BLaER1 (cell line): ENCODE data around the gene EME2.

Experiments used
- H3K27ac ChIP-seq: shearing (Covaris generic); formaldehyde crosslinking; 2 replicates; pipeline ENCODE4 v1.8.1; 2022
- H3K27me3 ChIP-seq: shearing (Covaris generic); formaldehyde crosslinking; 2 replicates; pipeline ENCODE4 v1.8.1; 2022
- H3K36me3 ChIP-seq: shearing (Covaris generic); formaldehyde crosslinking; 2 replicates; pipeline ENCODE4 v1.8.1; 2022
- H3K4me1 ChIP-seq: shearing (Covaris generic); formaldehyde crosslinking; 2 replicates; pipeline ENCODE4 v1.8.1; 2022
- H3K4me2 ChIP-seq: shearing (Covaris generic); formaldehyde crosslinking; 2 replicates; pipeline ENCODE4 v1.8.1; 2022
- H3K4me3 ChIP-seq: shearing (Covaris generic); formaldehyde crosslinking; 2 replicates; pipeline ENCODE4 v1.8.1; 2022
- H3K9ac ChIP-seq: shearing (Covaris generic); formaldehyde crosslinking; 2 replicates; pipeline ENCODE4 v1.8.1; 2022
- H3K9me3 ChIP-seq: shearing (Covaris generic); formaldehyde crosslinking; 2 replicates; pipeline ENCODE4 v1.8.1; 2022
- H4K20me1 ChIP-seq: shearing (Covaris generic); formaldehyde crosslinking; 2 replicates; pipeline ENCODE4 v1.8.1; 2022
- Cebpa-rat ChIP-seq: shearing (Covaris generic); IDR thresholded peaks from 2 replicates; pipeline ENCODE4 v1.8.1; 2022

EME2 gene

GRCh38 chr16:1822801-1823200 lies 50.2 kb downstream of the EME2 start:
- Histone ChIP-seq H3K4me3 (no peak overlapping the region), H3K9me3 (no peaks in the 10 kb centered on the region), H3K27ac (no peak overlapping the region), H3K27me3 (no peaks in the 10 kb centered on the region), H3K36me3 (peaks cover 52% of the 10 kb centered on the region), H4K20me1 (peaks cover 46% of the 10 kb centered on the region), H3K9ac (no peak overlapping the region), H3K4me2 (no peak overlapping the region), H3K4me1 (peaks cover 16% of the 10 kb centered on the region)
- no peak for TF ChIP-seq Cebpa-rat

DNA sequence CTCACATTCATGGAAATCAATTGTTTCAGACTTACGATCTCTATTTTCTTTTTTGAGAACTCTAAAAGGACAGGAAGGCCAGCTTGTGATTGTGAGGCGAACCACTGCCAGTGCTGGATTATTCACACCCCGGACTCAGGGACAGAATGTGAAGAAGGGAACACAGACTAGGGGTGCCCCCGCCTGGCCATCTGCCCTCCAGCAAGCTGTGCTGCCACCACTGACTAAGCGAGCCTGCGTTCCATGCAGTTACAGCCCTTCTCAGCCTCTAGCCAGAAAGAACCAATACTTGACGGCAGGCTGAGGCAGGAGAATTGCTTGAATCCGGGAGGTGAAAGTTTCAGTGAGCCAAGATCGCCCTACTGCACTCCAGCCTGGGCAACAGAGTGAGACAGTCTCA lies 51.2 kb downstream of the EME2 start:
- Histone ChIP-seq H3K9ac (no peak overlapping the region), H3K4me3 (no peak overlapping the region), H3K36me3 (peaks cover 41% of the 10 kb centered on the region), H3K4me1 (peaks cover 26% of the 10 kb centered on the region), H3K27me3 (no peaks in the 10 kb centered on the region), H3K9me3 (no peaks in the 10 kb centered on the region), H4K20me1 (peaks cover 48% of the 10 kb centered on the region), H3K4me2 (no peak overlapping the region), H3K27ac (no peak overlapping the region)
- TF ChIP-seq Cebpa-rat, result no peak

GRCh38 chr16:1825381-1825863 lies 52.8 kb downstream of the EME2 start:
- Histone ChIP-seq H3K9ac (peak overlapping the region; percentile 84; the same call in 1 of the 2 replicates), H3K9me3 (no peaks in the 10 kb centered on the region), H3K4me2 (peak overlapping the region; percentile 93), H3K4me3 (peak overlapping the region; percentile 94), H3K4me1 (peaks cover 36% of the 10 kb centered on the region), H3K27ac (no peak overlapping the region), H3K36me3 (peaks cover 30% of the 10 kb centered on the region), H3K27me3 (no peaks in the 10 kb centered on the region), H4K20me1 (peaks cover 56% of the 10 kb centered on the region)
- no peak for TF ChIP-seq Cebpa-rat
